Lower leg skin (tissue), 4 donors: ENCODE data around the gene PIP4K2C. TPM values are rescaled to one million over a fixed set of nuclear protein-coding genes. Genes with fewer than 3 reads are reported as not detected.
A peak's percentile ranks its signal among the peaks of the same experiment; 100 is the strongest.

ENCODE experiments used
- DNase-seq, 2 donors: peaks; one replicate each; pipeline ENCODE4 v3.0.0-alpha.2; 2019; ENCODE audit warnings: low spot score in 2 of 2
- H3K4me3 ChIP-seq: fragments of 200-600 bp; sonication (generic); 2 replicates; pipeline ENCODE4 v1.5.1; 2017; ENCODE audit warnings: mild to moderate bottlenecking, low read depth; ENCODE audit not compliant: poor library complexity, severe bottlenecking
- POLR2A ChIP-seq, 2 donors: fragments of 450-650 bp; IDR thresholded peaks; one replicate each; pipeline ENCODE4 v1.6.1; 2016 to 2017; ENCODE audit warnings: antibody characterized with exemption in 2 of 2, mild to moderate bottlenecking in 1 of 2, moderate library complexity in 1 of 2
- WGBS, 2 donors: methylation state at CpG; one replicate each; pipeline ENCODE4 v1.1.5; 2018; 5-methylcytosine and 5-hydroxymethylcytosine counted together
- intact Hi-C: fragments of 100-400 bp; cut with DNase I; formaldehyde crosslinking; loops from one replicate; pipeline ENCODE4 v1.15.0; 2023; ENCODE audit warnings: low total_unique reads
- total RNA-seq, 4 donors: library from RNA; depleted of rRNA; stranded (reverse); fragments of >200 nt; gene quantifications; one replicate each; pipeline ENCODE4 v1.1.0, GENCODE V29; 2016
- TF ChIP-seq, protein P1 (sequence below), 3 donors: fragments of 450-650 bp; IDR thresholded peaks; one replicate each; pipeline ENCODE4 v1.5.1; 2016; ENCODE audit warnings: antibody characterized with exemption in 3 of 3, mild to moderate bottlenecking in 3 of 3, moderate library complexity in 2 of 3

Gene PIP4K2C
- total RNA-seq, 4 donors from 2014 or later = 29.1 to 48.9 (median 39.1) TPM

- WGBS, 2 donors = 26 to 40% methylated on average over 11 to 12 of the region's 13 CpGs
- intact Hi-C loops = loop anchor here (5.0 to 10.0 kb wide), 2 partner anchors 38 to 156 kb away; no protein-coding TSS in a partner anchor
Observed at GRCh38 chr12:57620245-57620935, 29.4 kb downstream of the PIP4K2C start.

DNA sequence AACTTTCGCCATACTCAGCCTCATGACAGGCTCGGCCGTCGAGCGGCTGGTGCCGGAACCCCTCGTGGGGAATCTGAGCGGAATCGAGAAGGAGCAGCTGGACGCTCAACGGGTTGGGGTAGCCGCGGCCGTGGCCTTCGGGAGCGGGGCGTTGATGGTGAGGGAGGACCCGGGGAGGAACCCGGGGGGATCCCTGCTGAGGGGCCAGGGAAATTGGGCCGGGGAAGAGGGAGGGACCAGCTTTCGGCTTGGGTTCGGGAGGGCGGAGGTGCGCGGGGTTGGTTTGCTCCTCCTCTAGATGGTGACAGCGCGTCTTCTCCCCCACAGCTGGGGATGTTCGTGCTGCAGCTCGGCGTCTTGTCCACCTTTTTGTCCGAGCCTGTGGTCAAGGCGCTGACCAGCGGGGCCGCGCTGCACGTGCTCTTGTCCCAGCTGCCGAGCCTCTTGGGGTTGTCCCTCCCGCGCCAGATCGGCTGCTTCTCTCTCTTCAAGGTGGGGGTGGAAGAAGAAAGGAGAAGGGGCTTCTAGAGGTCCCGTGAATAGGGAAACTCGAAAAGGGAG is 30.0 kb downstream of the PIP4K2C start:
- DNase-seq = peak in 1 of 2 donors; percentile 87

More at GRCh38 chr12:57620245-57620935, 29.4 kb downstream of the PIP4K2C start:
- DNase-seq = no peak
- no peak for TF ChIP-seq POLR2A (IDR thresholded peaks at IDR 0.05)
- TF ChIP-seq, protein P1, sequence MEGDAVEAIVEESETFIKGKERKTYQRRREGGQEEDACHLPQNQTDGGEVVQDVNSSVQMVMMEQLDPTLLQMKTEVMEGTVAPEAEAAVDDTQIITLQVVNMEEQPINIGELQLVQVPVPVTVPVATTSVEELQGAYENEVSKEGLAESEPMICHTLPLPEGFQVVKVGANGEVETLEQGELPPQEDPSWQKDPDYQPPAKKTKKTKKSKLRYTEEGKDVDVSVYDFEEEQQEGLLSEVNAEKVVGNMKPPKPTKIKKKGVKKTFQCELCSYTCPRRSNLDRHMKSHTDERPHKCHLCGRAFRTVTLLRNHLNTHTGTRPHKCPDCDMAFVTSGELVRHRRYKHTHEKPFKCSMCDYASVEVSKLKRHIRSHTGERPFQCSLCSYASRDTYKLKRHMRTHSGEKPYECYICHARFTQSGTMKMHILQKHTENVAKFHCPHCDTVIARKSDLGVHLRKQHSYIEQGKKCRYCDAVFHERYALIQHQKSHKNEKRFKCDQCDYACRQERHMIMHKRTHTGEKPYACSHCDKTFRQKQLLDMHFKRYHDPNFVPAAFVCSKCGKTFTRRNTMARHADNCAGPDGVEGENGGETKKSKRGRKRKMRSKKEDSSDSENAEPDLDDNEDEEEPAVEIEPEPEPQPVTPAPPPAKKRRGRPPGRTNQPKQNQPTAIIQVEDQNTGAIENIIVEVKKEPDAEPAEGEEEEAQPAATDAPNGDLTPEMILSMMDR (IDR thresholded peaks at IDR 0.05) = no peak
- no peak overlapping the region for H3K4me3 ChIP-seq

DNA sequence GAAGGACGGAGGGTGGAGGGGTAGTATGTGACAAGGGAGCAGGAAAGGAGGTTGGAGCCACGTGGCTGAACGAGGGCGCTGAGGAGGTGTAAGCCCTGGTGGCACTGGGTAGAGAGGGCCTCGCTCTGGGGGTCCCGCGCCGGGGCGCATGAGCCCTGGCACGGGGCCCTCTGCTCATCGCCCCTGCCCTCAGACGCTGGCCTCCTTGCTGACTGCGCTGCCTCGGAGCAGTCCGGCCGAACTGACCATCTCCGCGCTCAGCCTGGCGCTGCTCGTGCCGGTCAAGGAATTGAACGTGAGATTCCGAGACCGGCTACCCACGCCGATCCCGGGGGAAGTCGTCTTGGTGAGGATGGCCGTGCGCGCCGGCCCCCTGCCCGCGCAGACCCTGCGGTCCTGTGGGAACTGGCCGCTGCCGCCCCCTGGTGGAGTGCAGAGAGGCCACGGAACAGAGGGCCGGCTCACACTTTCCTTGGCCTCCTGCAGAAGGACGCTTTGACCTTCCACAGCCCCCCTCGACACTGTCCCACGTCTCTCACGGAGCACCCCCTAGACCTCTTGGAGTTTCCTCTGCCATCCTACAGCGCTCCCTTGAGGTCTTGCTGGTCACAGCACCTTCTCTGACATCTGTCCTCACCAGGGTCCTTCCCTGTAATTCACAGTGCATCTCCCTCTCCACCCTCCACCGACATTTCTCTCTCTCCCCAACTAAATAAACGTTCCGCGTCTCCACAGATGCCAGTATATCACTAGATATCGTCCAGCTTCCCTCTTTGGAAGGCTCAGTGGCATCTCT is 30.7 kb downstream of the PIP4K2C start:
- DNase-seq = peak in 1 of 2 donors; percentile 91
- H3K4me3 ChIP-seq = no peak overlapping the region
- no peak for TF ChIP-seq POLR2A (IDR thresholded peaks at IDR 0.05)
- TF ChIP-seq, protein P1 (IDR thresholded peaks at IDR 0.05) = peak in 1 of 3 donors; percentile 9
- 3 to 4% methylated on average over 23 to 38 of the region's 49 CpGs for WGBS, 2 donors
- intact Hi-C loops = loop anchor here (5.0 to 10.0 kb wide), 2 partner anchors 39 to 157 kb away; no protein-coding TSS in a partner anchor

More for the DNA sequence above, 30.0 kb downstream of the PIP4K2C start:
- no peak overlapping the region for H3K4me3 ChIP-seq
- no peak for TF ChIP-seq POLR2A (IDR thresholded peaks at IDR 0.05)
- TF ChIP-seq, protein P1 (IDR thresholded peaks at IDR 0.05) = no peak
- WGBS, 2 donors = 3 to 5% methylated on average over 34 to 39 of the region's 42 CpGs
- intact Hi-C loops = loop anchor here (5.0 to 10.0 kb wide), 2 partner anchors 39 to 156 kb away; no protein-coding TSS in a partner anchor

DNA sequence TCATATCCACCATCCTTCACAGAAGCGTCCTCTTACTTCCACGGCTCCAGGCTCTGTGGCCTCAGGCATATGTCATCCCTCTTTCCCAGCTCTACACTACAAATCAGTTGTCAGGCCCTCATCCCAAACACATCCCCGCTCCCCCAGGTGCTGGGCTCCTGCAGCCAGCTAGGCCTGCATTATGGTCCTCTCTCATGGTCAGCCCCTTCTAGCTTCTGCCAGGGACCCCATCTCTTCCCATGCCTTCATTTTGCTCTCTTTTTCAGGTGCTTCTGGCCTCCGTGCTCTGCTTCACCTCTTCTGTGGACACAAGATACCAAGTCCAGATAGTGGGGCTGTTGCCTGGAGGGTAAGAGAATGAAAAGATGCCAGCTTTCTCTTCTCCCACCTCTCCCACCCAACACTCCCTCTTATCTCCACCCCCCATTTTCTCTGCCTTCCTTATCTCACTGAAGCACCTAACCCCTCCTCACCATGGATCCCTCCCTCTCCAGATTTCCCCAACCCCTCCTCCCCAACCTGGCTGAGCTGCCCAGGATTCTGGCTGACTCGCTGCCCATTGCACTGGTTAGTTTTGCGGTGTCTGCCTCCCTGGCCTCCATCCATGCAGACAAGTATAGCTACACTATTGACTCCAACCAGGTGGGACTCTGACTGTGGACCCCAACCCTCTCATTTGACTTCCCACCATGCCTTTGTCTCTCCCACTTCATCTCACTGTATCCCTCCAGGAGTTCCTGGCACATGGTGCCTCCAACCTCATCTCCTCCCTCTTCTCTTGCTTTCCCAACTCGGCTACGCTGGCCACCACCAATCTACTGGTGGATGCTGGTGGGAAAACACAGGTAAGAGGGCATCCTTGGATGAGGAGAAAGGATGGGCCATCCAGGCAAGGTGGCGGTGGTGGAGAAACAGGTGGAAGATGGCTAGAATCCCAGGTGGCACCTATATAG is 31.6 kb downstream of the PIP4K2C start:
- TF ChIP-seq, protein P1 (IDR thresholded peaks at IDR 0.05) = no peak
- no peak for TF ChIP-seq POLR2A (IDR thresholded peaks at IDR 0.05)
- H3K4me3 ChIP-seq = no peak overlapping the region
- intact Hi-C loops = loop anchor here (5.0 to 10.0 kb wide), 2 partner anchors 40 to 158 kb away; no protein-coding TSS in a partner anchor
- peak in 1 of 2 donors; percentile 70 for DNase-seq
- WGBS, 2 donors = 78 to 80% methylated on average over 9 of the region's 9 CpGs

GRCh38 chr12:57623385-57623784 is 32.4 kb downstream of the PIP4K2C start:
- WGBS, 2 donors = 83 to 93% methylated on average over 2 of the region's 2 CpGs
- intact Hi-C loops = loop anchor here (5.0 to 10.0 kb wide), 2 partner anchors 41 to 159 kb away; no protein-coding TSS in a partner anchor
- TF ChIP-seq, protein P1 (IDR thresholded peaks at IDR 0.05) = no peak
- no peak for TF ChIP-seq POLR2A (IDR thresholded peaks at IDR 0.05)
- no peak for DNase-seq
- no peak overlapping the region for H3K4me3 ChIP-seq
